Thyroid gland (tissue), 4 donors: ENCODE results near the gene PTDSS2. TPM values are rescaled to one million over a fixed set of nuclear protein-coding genes. Genes with fewer than 3 reads are reported as not detected.

Source experiments
- DNase-seq, 2 donors: peaks; one replicate each; pipeline ENCODE4 v3.0.0-alpha.2; 2019
- H3K27ac ChIP-seq, 3 donors: fragments of 200-600 bp; sonication (generic); 1 replicate in 2 of 3; 2 replicates in 1 of 3; pipeline ENCODE4 v1.5.1; 2016 to 2019; ENCODE audit warnings: mild to moderate bottlenecking in 1 of 3, moderate library complexity in 1 of 3
- H3K27me3 ChIP-seq: fragments of 200-600 bp; sonication (generic); one replicate; pipeline ENCODE4 v1.5.1; 2019
- H3K36me3 ChIP-seq, 2 donors: fragments of 200-600 bp; sonication (generic); one replicate each; pipeline ENCODE4 v1.5.1; 2016 to 2019
- H3K4me1 ChIP-seq, 2 donors: fragments of 200-600 bp; sonication (generic); one replicate each; pipeline ENCODE4 v1.5.1; 2017 to 2019
- H3K4me3 ChIP-seq, 3 donors: fragments of 200-600 bp; sonication (generic); replicated peaks in 1 of 3; 1 replicate in 2 of 3; 2 replicates in 1 of 3; pipeline ENCODE4 v1.5.1; 2016; ENCODE audit warnings: mild to moderate bottlenecking in 1 of 3
- H3K9me3 ChIP-seq: fragments of 200-600 bp; sonication (generic); one replicate; pipeline ENCODE4 v1.5.1; 2017
- CTCF ChIP-seq, 6 experiments: fragments of 200-600 bp in 3 of 6; fragments of 450-650 bp in 3 of 6; sonication (generic) in 3 of 6; IDR thresholded peaks; one replicate each; pipeline ENCODE4 v1.5.1; 2016 to 2019; ENCODE audit warnings: antibody characterized with exemption in 6 of 6, mild to moderate bottlenecking in 2 of 6, inconsistent platforms in 1 of 6, moderate library complexity in 1 of 6
- POLR2A ChIP-seq, 2 donors: fragments of 450-650 bp; IDR thresholded peaks; one replicate each; pipeline ENCODE4 v1.6.1; 2017; ENCODE audit warnings: antibody characterized with exemption in 2 of 2, mild to moderate bottlenecking in 2 of 2, moderate library complexity in 1 of 2
- WGBS, 2 donors: methylation state at CpG; one replicate each; pipeline ENCODE4 v1.1.5; 2017; 5-methylcytosine and 5-hydroxymethylcytosine counted together
- intact Hi-C: fragments of 100-400 bp; cut with DNase I; formaldehyde crosslinking; loops from one replicate; pipeline ENCODE4 v1.15.1; 2023
- total RNA-seq, 4 donors: library from RNA; depleted of rRNA; stranded (reverse); fragments of >200 nt; gene quantifications; one replicate each; pipeline ENCODE4 v1.2.3, GENCODE V29; 2016

PTDSS2 gene
- total RNA-seq, 4 donors from 2014 or later, result 40.8 to 69.9 (median 41.7) TPM

GRCh38 chr11:501683-502287 is 51.7 kb downstream of the PTDSS2 start:
- Histone ChIP-seq H3K36me3 (peaks cover 43 to 45% of the 10 kb centered on the region in 2 donors), H3K27ac (no peak overlapping the region), H3K4me1 (peaks cover 24 to 37% of the 10 kb centered on the region in 2 donors), H3K27me3 (no peaks in the 10 kb centered on the region), H3K4me3 (no peak overlapping the region), H3K9me3 (no peaks in the 10 kb centered on the region)
- no peak for DNase-seq
- WGBS, 2 donors, result 84% methylated on average over 13 to 16 of the region's 19 CpGs
- TF ChIP-seq CTCF (IDR thresholded peaks at IDR 0.05) (no peak), POLR2A (IDR thresholded peaks at IDR 0.05) (no peak)
- intact Hi-C loops, result loop anchor here (5.0 to 10.0 kb wide), 2 partner anchors 49 to 297 kb away; partner anchors contain the start of genes BET1L, PTDSS2 and RIC8A

- 88 to 100% methylated on average over 3 of the region's 10 CpGs for WGBS, 2 donors
- TF ChIP-seq POLR2A (IDR thresholded peaks at IDR 0.05) (no peak), CTCF (IDR thresholded peaks at IDR 0.05) (no peak)
- no peak overlapping the region for H3K4me3 ChIP-seq
- no peaks in the 10 kb centered on the region for H3K9me3 ChIP-seq
- peaks cover 25 to 38% of the 10 kb centered on the region in 2 donors for H3K4me1 ChIP-seq
- DNase-seq, result no peak
- intact Hi-C loops, result loop anchor here (5.0 to 10.0 kb wide), 2 partner anchors 50 to 298 kb away; partner anchors contain the start of genes BET1L, PTDSS2 and RIC8A
- peaks cover 38 to 39% of the 10 kb centered on the region in 2 donors for H3K36me3 ChIP-seq
- H3K27ac ChIP-seq, result no peak overlapping the region
- no peaks in the 10 kb centered on the region for H3K27me3 ChIP-seq
Measured at GRCh38 chr11:502288-503178, 52.5 kb downstream of the PTDSS2 start.

- Histone ChIP-seq H3K4me1 (peaks cover 31 to 44% of the 10 kb centered on the region in 2 donors), H3K9me3 (no peaks in the 10 kb centered on the region), H3K27me3 (no peaks in the 10 kb centered on the region), H3K36me3 (peaks cover 29 to 31% of the 10 kb centered on the region in 2 donors), H3K4me3 (peak overlapping the region in 1 of 3 donors; percentile 32), H3K27ac (peak overlapping the region in 2 of 3 donors; percentile 27 to 47)
- intact Hi-C loops, result loop anchor here (5.0 to 10.0 kb wide), 2 partner anchors 51 to 299 kb away; partner anchors contain the start of genes BET1L, PTDSS2 and RIC8A
- TF ChIP-seq CTCF (IDR thresholded peaks at IDR 0.05) (no peak), POLR2A (IDR thresholded peaks at IDR 0.05) (no peak)
- no peak for DNase-seq
- 57 to 84% methylated on average over 14 to 17 of the region's 24 CpGs for WGBS, 2 donors
Measured at GRCh38 chr11:503179-503981, 53.3 kb downstream of the PTDSS2 start.

GRCh38 chr11:504053-504993 is 54.2 kb downstream of the PTDSS2 start:
- WGBS, 2 donors, result 10 to 23% methylated on average over 21 to 40 of the region's 72 CpGs
- intact Hi-C loops, result loop anchor here (5.0 to 10.0 kb wide), 2 partner anchors 52 to 300 kb away; partner anchors contain the start of genes BET1L, PTDSS2 and RIC8A
- Histone ChIP-seq H3K4me3 (peak overlapping the region; percentile 2 to 32 (median 2)), H3K4me1 (peaks cover 31 to 44% of the 10 kb centered on the region in 2 donors), H3K27ac (peak overlapping the region in 2 of 3 donors; percentile 27 to 47), H3K9me3 (no peaks in the 10 kb centered on the region), H3K27me3 (no peaks in the 10 kb centered on the region), H3K36me3 (peaks cover 20 to 26% of the 10 kb centered on the region in 2 donors)
- TF ChIP-seq CTCF (IDR thresholded peaks at IDR 0.05) (no peak), POLR2A (IDR thresholded peaks at IDR 0.05) (no peak)
- DNase-seq, result peak; percentile 55 to 63
